GM15510 (cell line): Measurements from ENCODE around the gene UBE2Q1.

Source experiments
- POLR2A ChIP-seq: IDR thresholded peaks from 3 replicates; pipeline ENCODE4 v1.6.1; 2011; ENCODE audit warnings: borderline replicate concordance; ENCODE audit not compliant: insufficient read length; ENCODE audit errors: extremely low read depth

Gene UBE2Q1

GRCh38 chr1:154512760-154513159, 45.7 kb downstream of the UBE2Q1 start:
- no peak for TF ChIP-seq POLR2A

DNA sequence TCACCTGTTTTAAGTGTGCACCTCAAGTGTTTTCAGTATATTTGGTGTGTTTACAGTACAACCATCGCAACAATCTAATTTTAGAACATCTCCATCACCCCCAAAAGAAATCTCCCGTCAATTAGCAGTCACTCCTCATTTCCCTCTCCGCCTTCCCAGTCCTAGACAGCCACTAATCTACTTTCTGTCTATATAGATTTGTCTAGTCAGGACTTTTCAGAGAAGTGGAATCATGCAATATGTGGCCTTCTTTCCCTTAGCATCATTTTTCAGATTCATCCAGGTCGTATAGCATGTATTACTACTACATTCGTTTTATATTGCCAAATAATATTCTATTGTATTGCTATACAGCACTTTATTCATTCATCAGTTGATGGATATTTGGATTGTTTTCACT, 54.6 kb downstream of the UBE2Q1 start:
- no peak for TF ChIP-seq POLR2A

DNA sequence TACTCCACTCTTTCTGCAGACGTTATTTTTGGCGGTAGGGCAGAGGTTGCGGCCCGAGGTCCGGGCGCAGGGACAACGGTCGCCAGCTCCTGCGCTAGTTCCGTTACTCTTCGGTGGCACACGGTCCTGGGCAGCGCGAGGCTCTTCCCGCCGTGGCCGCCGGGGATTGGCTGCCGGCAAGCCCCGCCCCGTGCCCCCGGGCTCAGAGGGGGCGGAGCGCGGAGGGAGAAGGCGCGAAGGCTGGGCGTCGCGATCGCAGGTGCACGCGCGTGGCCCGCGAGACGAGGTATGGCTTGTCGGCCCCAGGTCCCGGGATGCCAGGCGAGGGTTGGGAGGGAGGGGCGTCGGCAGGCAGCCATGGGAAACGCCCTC, 55.7 kb downstream of the UBE2Q1 start:
- no peak for TF ChIP-seq POLR2A

GRCh38 chr1:154502066-154502743, 56.3 kb downstream of the UBE2Q1 start, which contains the start of the genes SHE and TDRD10:
Gene SHE (minus strand): TSS chr1:154502412. CDS start chr1:154502026, 386 bp downstream.
Gene TDRD10 (plus strand): TSS chr1:154502219. CDS start chr1:154506904, 4,685 bp downstream.
- no peak for TF ChIP-seq POLR2A

- no peak for TF ChIP-seq POLR2A
Observed at GRCh38 chr1:154501423-154502065, 56.9 kb downstream of the UBE2Q1 start.

DNA sequence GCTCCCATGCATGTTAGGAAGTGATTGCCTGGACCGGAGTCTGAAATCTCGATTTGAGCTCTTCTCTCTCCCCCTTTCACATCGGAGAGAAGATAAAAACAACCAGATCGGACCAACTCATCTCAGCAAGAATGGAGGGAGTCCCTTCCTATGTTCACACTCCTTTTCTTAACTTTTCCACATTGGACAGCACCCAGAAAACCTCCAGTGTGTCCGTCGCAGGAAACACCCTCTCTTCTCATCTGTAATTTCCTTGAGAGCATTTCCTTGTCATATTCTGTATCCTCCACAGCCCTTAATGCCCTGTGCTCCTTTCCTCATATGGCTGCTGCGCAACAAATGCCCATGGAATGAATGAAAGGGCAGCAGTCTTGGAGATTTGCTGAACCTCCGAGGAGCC, 57.9 kb downstream of the UBE2Q1 start:
- no peak for TF ChIP-seq POLR2A

DNA sequence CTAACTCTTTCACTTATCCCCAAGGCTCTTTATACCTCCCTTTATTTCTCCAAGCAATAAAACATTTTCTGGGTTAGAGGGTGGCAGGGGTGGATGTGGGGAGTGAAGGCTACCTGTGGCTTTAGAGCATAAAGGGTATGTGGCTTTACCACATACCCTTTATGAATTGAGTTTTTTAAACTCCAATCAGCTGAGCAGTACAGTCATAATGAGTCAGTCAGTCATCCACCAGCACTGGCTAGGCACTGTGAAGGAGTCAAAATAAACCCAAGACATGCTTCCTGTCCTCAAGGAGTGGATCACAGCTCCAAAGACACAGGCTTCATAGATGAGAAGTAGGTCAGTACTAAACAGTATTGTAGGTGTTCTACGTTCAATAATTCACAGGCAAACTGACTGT, 59.0 kb downstream of the UBE2Q1 start:
- TF ChIP-seq POLR2A, result no peak
